IPS DF 4.7 (cell line): ENCODE results near the gene APOBEC3H.

Experiments used
- DNase-seq: peaks from one replicate; pipeline ENCODE4 v3.0.0-alpha.2; 2013; ENCODE audit warnings: low spot score; ENCODE audit errors: extremely low read depth

APOBEC3H gene

DNA sequence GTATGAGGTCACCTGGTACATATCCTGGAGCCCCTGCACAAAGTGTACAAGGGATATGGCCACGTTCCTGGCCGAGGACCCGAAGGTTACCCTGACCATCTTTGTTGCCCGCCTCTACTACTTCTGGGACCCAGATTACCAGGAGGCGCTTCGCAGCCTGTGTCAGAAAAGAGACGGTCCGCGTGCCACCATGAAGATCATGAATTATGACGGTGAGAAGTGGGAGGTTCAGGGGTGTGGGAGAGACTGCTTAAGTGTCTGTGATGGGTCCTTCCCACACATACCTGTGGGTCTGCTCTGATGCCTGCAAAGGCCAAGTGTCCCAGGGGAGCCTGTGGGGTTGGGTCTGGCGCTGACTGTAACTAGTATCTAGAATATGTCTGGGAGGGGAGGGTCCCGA is 16.0 kb upstream of the APOBEC3H start:
- no peak for DNase-seq

- no peak for DNase-seq
Observed at GRCh38 chr22:39081598-39081997, 15.4 kb upstream of the APOBEC3H start.

DNA sequence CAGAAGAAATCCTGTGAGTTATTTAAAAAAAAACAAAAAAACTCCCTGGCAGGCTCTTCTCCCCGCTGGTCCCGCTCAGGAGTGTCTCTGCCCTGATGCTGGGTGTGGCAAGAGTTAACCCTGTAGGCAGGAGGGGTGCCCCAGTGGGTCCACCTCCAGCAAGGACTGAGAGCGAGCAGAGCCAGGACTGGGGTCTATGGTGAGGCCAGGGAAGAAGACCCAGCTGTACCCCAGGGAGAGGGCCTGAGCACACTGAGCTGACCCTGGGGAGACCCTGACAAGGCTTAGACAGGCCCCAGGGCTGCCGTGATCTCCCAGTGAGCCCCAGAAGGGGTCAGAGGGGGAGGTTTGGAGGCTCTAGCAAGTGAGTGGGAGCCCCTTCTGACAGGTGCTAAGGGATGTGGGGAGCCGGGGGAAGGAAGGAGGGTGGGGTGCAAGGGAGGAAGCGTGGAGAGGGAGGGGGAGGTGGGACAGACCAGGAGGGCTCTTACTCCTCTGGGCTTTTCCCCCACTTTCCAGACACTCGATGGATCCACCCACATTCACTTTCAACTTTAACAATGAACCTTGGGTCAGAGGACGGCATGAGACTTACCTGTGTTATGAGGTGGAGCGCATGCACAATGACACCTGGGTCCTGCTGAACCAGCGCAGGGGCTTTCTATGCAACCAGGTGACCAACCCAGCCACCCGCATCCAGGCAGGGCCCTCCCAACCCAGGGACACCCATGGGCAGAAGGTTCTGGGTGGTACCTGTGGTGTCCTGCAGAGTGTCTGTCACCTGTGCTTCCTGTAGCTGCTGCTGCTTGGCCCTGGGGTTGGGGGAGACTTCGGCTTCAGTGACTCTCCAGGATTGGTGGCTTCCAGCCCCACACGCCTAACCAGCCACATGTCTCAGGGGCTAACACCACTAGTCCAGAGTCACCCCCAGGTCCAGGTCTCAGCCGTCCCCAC is 13.6 kb upstream of the APOBEC3H start:
- no peak for DNase-seq

- no peak for DNase-seq
Observed at GRCh38 chr22:39084666-39085065, 12.4 kb upstream of the APOBEC3H start.

- no peak for DNase-seq
Observed at GRCh38 chr22:39087098-39087497, 9.9 kb upstream of the APOBEC3H start.

- DNase-seq: no peak
Observed at GRCh38 chr22:39087881-39088684, 9.0 kb upstream of the APOBEC3H start.

DNA sequence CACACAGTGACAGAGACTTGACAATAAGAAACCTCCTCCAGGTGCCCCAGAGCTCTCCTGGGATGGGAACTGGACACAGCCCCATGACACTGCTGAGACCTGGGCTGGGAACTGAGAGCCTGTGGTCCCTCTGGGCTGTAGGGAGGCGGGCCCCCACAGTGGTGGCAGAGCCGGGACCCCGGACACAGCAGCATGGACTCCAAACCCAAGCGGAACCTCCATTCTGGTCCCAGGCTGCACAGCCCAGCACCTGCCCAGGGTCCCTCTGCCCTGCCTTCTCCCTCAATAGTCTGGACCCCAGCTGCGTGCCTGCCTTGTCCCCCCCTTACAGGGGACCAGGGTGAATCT is 8.4 kb upstream of the APOBEC3H start:
- no peak for DNase-seq

- no peak for DNase-seq
Observed at GRCh38 chr22:39089928-39090327, 7.1 kb upstream of the APOBEC3H start.

DNA sequence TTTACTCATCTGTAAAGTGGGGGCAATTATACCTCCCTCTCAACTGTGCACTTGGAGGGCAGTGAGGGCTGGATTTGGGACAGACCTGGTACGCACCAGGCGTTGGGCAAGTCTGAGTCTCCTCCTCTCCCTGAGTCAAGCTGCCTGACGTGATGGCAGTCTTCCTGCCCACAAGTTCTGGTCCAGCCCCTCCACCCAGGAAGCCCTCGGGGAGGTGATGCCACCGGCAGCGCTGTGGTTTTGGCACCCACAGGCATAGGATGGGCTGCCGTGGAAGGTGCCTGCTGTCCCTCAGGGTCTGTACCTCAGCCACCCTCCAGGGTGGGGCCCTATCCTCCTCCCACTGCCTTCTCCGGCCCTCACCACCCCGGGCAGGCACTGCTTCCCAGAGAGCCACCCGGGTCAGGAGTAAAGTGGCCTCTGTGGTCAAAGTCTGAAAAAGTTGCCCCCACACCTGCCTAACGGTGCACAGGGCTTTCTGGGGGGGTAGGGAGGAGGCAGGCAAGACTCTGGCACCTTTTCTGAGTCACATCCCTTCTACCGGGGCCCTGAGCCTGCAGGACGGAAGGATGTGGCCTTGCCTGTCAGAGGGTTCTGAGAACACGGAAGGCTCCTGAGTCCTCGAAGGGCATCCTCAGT is 6.5 kb upstream of the APOBEC3H start:
- DNase-seq: no peak

DNA sequence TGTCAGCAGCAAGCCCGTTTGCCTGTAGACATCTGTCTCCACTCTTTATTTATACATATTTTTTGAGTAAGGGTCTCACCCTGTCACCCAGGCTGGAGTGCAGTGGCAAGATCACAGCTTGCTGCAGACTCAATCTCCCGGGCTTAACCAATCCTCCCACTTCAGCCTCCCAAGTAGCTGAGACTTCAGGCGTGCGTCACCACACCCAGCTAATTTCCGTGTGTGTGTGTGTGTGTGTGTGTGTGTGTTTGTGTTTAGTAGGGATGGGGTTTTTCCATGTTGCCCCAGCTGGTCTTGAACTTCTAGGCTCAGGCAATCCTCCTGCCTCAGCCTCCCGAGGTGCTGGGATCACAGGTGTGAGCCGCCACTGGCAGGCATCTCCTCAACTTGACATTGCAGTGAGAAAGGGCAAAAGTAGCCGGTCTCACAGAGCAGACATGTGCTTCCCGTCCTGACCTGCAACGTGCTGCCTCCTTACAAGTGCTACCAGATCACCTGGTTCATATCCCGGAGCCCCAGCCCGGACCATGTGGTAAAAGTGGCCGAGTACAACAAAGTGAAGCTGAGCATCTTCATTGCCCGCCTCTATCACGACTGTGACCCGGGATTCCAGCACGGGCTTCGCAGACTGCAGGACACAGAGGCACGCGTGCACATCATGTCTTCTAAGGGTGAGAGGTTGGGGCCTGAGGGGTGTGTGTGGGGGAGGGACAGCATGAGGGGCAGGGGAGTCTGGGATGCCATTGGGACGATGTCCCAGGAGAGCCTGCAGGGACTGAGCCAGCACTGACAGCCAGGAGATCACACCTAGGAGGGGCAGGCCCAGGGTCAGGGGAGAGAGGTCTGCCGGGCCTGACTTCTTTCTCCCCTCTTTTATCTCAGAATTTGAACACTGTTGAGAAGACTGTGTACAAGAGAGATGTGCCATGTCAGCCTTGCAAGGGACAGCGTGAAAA is 5.6 kb upstream of the APOBEC3H start:
- no peak for DNase-seq

- DNase-seq: no peak
Observed at GRCh38 chr22:39092111-39092862, 4.8 kb upstream of the APOBEC3H start.

DNA sequence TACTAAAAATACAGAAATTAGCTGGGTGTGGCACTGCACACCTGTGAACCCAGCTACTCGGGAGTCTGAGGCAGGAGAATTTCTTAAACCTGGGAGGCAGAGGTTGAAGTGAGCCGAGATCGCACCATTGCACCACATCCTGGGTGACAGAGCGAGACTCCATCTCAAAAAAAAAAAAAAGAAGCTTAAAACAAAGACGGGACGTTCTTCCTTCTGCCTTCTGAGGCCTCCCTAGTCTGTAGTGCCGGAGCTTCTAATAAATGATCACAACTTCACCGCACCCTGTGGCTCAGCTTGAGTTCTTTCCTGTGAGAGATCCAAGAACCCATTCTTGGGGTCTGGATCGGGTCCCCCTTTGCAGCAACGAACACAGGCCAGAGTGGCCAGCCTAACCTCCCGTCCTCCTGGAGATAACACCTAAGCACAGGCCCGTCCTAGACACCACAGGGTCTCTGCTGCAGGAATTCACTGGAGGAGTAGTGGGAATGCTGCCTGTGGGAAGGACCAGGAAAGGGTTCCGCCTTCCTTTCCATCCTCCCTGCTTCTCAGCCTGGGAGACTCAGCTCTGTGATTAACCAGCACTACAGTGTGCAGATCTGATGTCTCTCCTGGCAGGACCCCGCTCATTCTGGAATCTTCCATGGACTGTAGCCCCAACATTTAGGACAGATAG is 2.2 kb upstream of the APOBEC3H start:
- DNase-seq: no peak

- DNase-seq: no peak
Observed at GRCh38 chr22:39095971-39096370, 1.1 kb upstream of the APOBEC3H start.

GRCh38 chr22:39098026-39098425 is 982 bp downstream of the APOBEC3H start:
- no peak for DNase-seq

- no peak for DNase-seq
Observed at GRCh38 chr22:39098576-39098975, 1.5 kb downstream of the APOBEC3H start.

DNA sequence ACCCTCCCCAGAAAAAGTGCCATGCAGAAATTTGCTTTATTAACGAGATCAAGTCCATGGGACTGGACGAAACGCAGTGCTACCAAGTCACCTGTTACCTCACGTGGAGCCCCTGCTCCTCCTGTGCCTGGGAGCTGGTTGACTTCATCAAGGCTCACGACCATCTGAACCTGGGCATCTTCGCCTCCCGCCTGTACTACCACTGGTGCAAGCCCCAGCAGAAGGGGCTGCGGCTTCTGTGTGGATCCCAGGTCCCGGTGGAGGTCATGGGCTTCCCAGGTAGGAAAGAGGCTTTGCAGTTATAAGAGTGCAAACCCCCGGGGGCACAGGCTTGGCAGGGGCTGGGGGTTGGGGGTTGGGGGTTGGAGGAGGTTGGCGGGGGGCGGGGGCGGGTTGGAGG is 4.2 kb downstream of the APOBEC3H start:
- no peak for DNase-seq

GRCh38 chr22:39103431-39103830 is 6.4 kb downstream of the APOBEC3H start:
- DNase-seq: no peak

GRCh38 chr22:39106326-39106725 is 9.3 kb downstream of the APOBEC3H start:
- no peak for DNase-seq

DNA sequence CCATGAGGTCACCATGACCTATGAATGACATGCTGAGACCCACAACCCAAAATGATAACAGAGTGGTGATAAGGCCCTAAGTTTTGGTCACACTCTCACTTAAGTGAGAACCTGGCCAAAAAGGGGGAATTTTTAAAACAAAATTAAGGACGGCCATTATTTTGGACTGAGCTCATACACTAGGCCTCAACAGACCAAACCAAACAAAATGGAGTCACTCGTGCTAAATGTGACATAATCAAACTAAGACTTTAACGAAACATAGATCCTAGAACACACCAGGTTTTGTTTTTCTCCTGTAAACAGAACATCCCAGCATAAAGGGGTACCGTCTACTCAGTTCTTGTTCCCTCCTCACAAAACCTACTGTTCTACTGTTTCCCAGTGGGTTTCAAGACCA is 11.4 kb downstream of the APOBEC3H start:
- no peak for DNase-seq

GRCh38 chr22:39109361-39109760 is 12.3 kb downstream of the APOBEC3H start:
- DNase-seq: no peak
